Small intestine (tissue), 16 donors: ENCODE measurements around the gene SP7. TPM values are rescaled to one million over a fixed set of nuclear protein-coding genes. Genes with fewer than 3 reads are reported as not detected.

Source experiments
- DNase-seq, 2 donors: peaks; one replicate each; pipeline versions ENCODE4 v3.0.0 to v3.0.0-alpha.2; 2013
- FAIRE-seq: peaks from 2 replicates; lab custom pipeline; 2012; peaks lifted over from hg19 to GRCh38; lab: Jason Lieb, UNC
- H3K27ac ChIP-seq, 3 donors: one replicate each; pipeline ENCODE4 v1.5.1; 2013; ENCODE audit warnings: low read length in 2 of 3, mild to moderate bottlenecking in 2 of 3, control low read depth in 1 of 3, inconsistent platforms in 1 of 3, low read depth in 1 of 3, moderate library complexity in 1 of 3
- H3K27me3 ChIP-seq, 3 donors: one replicate each; pipeline ENCODE4 v1.6.1; 2013; ENCODE audit warnings: low read length in 3 of 3, inconsistent platforms in 1 of 3; ENCODE audit not compliant: control insufficient read depth in 3 of 3, insufficient read depth in 3 of 3
- H3K36me3 ChIP-seq, 3 donors: one replicate each; pipeline ENCODE4 v1.6.1; 2013; ENCODE audit warnings: low read length in 3 of 3, inconsistent platforms in 1 of 3, low read depth in 1 of 3, mild to moderate bottlenecking in 1 of 3, moderate library complexity in 1 of 3; ENCODE audit not compliant: control insufficient read depth in 3 of 3, insufficient read depth in 2 of 3
- H3K4me1 ChIP-seq, 3 donors: one replicate each; pipeline ENCODE4 v1.6.1; 2013; ENCODE audit warnings: low read length in 2 of 3, inconsistent platforms in 1 of 3, low read depth in 1 of 3, mild to moderate bottlenecking in 1 of 3, moderate library complexity in 1 of 3; ENCODE audit not compliant: control insufficient read depth in 3 of 3, insufficient read depth in 2 of 3
- H3K4me3 ChIP-seq, 3 donors: one replicate each; pipeline ENCODE4 v1.5.1; 2013; ENCODE audit warnings: low read length in 3 of 3, control low read depth in 1 of 3, inconsistent platforms in 1 of 3, low read depth in 1 of 3, mild to moderate bottlenecking in 1 of 3, moderate library complexity in 1 of 3
- H3K9me3 ChIP-seq, 2 donors: one replicate each; pipeline ENCODE4 v1.6.1; 2013; ENCODE audit warnings: low read depth in 1 of 2, low read length in 1 of 2; ENCODE audit not compliant: control insufficient read depth in 2 of 2, insufficient read depth in 1 of 2
- WGBS, 3 donors: extraction: QIAGEN DNeasy Blood & Tissue Kit; methylation state at CpG; one replicate each; pipeline ENCODE4 v1.1.7; 2013; 5-methylcytosine and 5-hydroxymethylcytosine counted together
- long read RNA-seq, 10 donors: transcript quantifications; one replicate each; lab custom pipeline, GENCODE V29; 2026
- polyA plus RNA-seq, 4 donors: library from polyadenylated mRNA; stranded (reverse) in 3 of 4; unstranded in 1 of 4; fragments of 200-250 nt in 3 of 4; fragments of 120-200 nt in 1 of 4; gene quantifications; one replicate each; pipeline versions ENCODE4 v1.2.1 to v1.2.3, GENCODE V29; 2013
- donor health status: healthy with polysubstance abuse.
- donor health status: control.
- donor health status: control.
- donor health status: Bipolar disorder and iron deficiency.
- donor health status: healthy.

Gene SP7
- polyA plus RNA-seq = under 1 TPM in 1 of 4 donors, not detected in 3; 0.01 TPM
- long read RNA-seq, donor 1, partial matches to known transcripts = 581 of 726 reads
- long read RNA-seq, donor 1, other reads (novel, unspliced or antisense) = 145 of 726 reads
- long read RNA-seq, donor 2 = 0 reads
- long read RNA-seq, donor 3 = 0 reads
- long read RNA-seq, donor 4 = 0 reads
- long read RNA-seq, donor 5 = 0 reads
- long read RNA-seq, donor 6 = 0 reads
- long read RNA-seq, donor 7 = 0 reads
- long read RNA-seq, donor 8 = 0 reads
- long read RNA-seq, donor 9 = 0 reads
- long read RNA-seq, donor 10, partial matches to known transcripts = 47 of 47 reads
- long read RNA-seq, donor 10, other reads (novel, unspliced or antisense) = 0 of 47 reads

DNA sequence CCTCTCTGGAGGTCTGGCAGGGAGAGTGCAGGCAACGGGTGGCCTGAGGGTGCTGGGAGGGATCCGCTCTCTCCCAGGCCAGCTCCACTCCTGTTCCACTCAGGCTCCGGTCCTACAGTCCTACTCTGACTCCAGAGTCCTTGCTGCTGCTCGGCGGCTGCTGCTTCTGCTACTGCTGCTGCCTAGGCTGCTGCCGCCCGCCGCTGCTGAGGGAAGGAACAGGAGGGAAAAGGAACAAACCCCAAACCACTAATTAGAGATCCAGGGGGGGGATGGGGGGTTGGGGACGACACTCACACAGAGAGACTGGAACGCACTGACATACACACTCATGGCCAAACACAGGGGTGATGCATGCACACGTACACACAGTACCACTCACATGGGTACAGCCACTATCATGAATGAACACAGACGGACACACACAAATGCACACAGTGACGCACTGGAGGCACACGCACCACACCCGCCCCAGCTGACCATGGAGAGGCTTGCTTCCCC is at the start of gene SP7:
Gene SP7 (minus strand): TSS at position 174 of the 501 bp plus-strand sequence. CDS start 708 bp downstream, outside the sequence.
- H3K4me1 ChIP-seq = no peaks in the 10 kb centered on the region
- no peak within 1 kb of the TSS for H3K4me3 ChIP-seq
- no peak within 1 kb of the TSS for H3K27ac ChIP-seq
- no peaks in the 10 kb centered on the region for H3K36me3 ChIP-seq
- FAIRE-seq (no peak), DNase-seq (no peak)
- no peaks in the 10 kb centered on the region for H3K9me3 ChIP-seq
- WGBS, 3 donors = 46 to 57% (median 47%) methylated on average over 13 to 15 of the region's 15 CpGs
- peaks cover 0 to 62% (median 13%) of the 10 kb centered on the region in 3 donors for H3K27me3 ChIP-seq

DNA sequence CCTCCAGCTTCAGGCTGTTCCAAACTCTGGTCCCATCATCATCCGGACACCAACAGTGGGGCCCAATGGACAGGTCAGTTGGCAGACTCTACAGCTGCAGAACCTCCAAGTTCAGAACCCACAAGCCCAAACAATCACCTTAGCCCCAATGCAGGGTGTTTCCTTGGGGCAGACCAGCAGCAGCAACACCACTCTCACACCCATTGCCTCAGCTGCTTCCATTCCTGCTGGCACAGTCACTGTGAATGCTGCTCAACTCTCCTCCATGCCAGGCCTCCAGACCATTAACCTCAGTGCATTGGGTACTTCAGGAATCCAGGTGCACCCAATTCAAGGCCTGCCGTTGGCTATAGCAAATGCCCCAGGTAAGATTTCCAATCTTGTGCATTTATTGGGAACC is 47.1 kb upstream of the SP7 start:
- no peak for FAIRE-seq
- H3K36me3 ChIP-seq = peaks cover 9 to 43% (median 12%) of the 10 kb centered on the region in 3 donors
- H3K27ac ChIP-seq = no peak overlapping the region

DNA sequence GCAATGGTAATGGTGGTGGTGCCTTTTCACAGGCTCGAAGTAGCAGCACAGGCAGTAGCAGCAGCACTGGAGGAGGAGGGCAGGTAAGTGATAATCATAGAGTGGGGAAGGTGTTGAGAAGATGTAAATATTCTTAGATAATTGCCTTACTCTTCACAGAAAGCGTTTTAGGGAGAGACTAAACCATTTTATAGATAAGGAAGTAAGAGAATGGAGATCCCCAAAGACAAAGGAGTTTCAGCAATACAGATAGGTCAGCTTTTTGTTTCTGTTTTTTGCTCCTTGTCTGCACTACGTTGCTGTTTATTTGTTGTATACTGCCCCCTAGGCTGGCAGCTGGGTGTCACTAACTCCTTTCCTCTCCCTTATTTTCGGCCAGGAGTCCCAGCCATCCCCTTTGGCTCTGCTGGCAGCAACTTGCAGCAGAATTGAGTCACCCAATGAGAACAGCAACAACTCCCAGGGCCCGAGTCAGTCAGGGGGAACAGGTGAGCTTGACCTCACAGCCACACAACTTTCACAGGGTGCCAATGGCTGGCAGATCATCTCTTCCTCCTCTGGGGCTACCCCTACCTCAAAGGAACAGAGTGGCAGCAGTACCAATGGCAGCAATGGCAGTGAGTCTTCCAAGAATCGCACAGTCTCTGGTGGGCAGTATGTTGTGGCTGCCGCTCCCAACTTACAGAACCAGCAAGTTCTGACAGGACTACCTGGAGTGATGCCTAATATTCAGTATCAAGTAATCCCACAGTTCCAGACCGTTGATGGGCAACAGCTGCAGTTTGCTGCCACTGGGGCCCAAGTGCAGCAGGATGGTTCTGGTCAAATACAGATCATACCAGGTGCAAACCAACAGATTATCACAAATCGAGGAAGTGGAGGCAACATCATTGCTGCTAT is 45.8 kb upstream of the SP7 start:
- Histone ChIP-seq H3K4me3 (peak overlapping the region in 2 of 3 donors; percentile 50 to 55), H3K27ac (peak overlapping the region; percentile 76 to 90 (median 85)), H3K27me3 (no peaks in the 10 kb centered on the region), H3K4me1 (peaks cover 2 to 38% (median 22%) of the 10 kb centered on the region in 3 donors), H3K36me3 (peaks cover 9 to 37% (median 12%) of the 10 kb centered on the region in 3 donors), H3K9me3 (no peaks in the 10 kb centered on the region)
- WGBS, 3 donors = 28 to 41% (median 31%) methylated on average over 9 of the region's 9 CpGs
- DNase-seq (peak; percentile 59 to 66), FAIRE-seq (no peak)

More for the DNA sequence above, 47.1 kb upstream of the SP7 start:
- H3K27me3 ChIP-seq = no peaks in the 10 kb centered on the region
- no peak for DNase-seq
- H3K9me3 ChIP-seq = no peaks in the 10 kb centered on the region
- 43 to 62% (median 62%) methylated on average over 2 of the region's 2 CpGs for WGBS, 3 donors
- H3K4me1 ChIP-seq = peaks cover 4 to 34% (median 25%) of the 10 kb centered on the region in 3 donors
- peak overlapping the region in 2 of 3 donors; percentile 27 to 53 for H3K4me3 ChIP-seq

DNA sequence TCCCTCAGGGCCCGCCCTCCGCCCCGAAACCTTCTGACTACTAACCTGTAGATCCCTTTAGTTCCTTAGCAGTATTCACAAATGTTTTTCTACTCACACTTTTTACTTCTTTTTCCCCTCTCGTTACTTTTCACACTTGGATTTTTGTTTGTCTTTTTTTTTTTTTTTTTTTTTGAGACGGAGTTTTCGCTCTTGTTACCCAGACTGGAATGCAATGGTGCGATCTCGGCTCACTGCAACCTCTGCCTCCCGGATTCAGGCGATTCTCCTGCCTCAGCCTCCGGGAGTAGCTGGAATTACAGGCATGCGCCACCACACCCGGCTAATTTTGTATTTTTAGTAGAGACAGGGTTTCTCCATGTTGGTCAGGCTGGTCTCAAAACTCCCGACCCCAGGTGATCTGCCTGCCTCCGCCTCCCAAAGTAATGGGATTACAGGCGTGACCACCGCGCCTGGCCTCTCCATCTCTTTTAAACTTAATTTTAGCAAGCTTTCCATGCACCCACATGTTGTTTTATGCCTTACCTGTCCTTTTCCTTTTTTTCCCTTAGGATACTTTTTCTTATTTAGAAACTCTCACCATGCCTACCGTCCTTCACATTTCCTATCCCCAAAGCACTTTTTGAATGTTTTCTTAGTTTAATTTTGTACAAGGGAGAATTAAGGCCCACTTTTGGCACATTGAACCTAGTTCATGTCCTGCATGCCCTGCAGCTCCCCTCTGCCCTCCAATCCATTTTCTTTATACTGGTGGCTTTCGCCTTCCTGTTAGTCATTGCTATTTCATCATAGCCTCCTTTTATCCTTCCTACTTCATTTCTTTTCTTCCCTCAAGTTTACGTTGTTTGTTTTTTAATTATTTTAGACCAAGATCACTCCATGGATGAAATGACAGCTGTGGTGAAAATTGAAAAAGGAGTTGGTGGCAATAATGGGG is 44.9 kb upstream of the SP7 start:
- 4 to 9% (median 8%) methylated on average over 19 to 21 of the region's 21 CpGs for WGBS, 3 donors
- Histone ChIP-seq H3K9me3 (no peaks in the 10 kb centered on the region), H3K27me3 (no peaks in the 10 kb centered on the region), H3K27ac (peak overlapping the region; percentile 76 to 90 (median 85)), H3K36me3 (peaks cover 9 to 32% (median 11%) of the 10 kb centered on the region in 3 donors), H3K4me3 (peak overlapping the region in 2 of 3 donors; percentile 50 to 55), H3K4me1 (peaks cover 2 to 37% (median 22%) of the 10 kb centered on the region in 3 donors)
- FAIRE-seq (no peak), DNase-seq (peak; percentile 32 to 38)

DNA sequence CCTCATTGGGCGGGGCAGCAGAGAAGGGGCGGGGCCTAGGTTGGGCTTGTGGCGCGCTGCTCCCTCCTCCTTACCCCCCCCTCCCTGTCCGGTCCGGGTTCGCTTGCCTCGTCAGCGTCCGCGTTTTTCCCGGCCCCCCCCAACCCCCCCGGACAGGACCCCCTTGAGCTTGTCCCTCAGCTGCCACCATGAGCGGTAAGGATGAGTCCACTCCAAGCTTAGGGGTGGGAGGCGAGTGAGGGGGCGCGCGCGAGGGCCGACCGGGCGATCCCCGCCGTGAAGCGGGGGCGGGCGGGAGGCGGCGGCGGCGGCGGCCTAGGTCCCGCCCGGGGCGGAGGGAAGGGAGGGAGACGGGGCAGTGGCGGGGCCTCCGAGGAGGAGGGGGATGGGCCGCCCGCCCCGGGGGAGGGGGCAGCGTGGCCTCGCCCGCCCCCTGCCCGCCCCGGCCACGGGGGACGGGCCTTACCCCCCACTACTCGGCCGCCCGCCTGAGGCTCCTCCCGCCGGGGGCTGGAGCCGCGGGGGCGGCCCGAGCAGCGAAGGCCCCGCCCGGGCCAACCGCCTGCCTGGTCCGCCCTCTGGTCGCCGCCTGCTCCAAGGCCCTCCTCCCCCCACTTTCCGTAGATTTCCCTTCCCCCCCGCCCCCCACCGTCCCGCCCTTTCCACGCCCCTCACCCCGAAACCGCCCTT is 44.1 kb upstream of the SP7 start, which contains the start of gene SP1:
Gene SP1 (plus strand): TSS at position 73 of the 690 bp plus-strand sequence. CDS start 116 bp downstream, at position 189.
- Histone ChIP-seq H3K27ac (peak within 1 kb of the TSS; percentile 94 to 97 (median 95)), H3K27me3 (no peaks in the 10 kb centered on the region), H3K9me3 (no peaks in the 10 kb centered on the region), H3K4me1 (peaks cover 2 to 34% (median 22%) of the 10 kb centered on the region in 3 donors), H3K4me3 (peak within 1 kb of the TSS; percentile 57 to 85 (median 76)), H3K36me3 (peaks cover 9 to 31% (median 11%) of the 10 kb centered on the region in 3 donors)
- FAIRE-seq = no peak
- 0 to 1% (median 1%) methylated on average over 24 to 66 of the region's 71 CpGs for WGBS, 3 donors
- peak; percentile 94 to 96 for DNase-seq

DNA sequence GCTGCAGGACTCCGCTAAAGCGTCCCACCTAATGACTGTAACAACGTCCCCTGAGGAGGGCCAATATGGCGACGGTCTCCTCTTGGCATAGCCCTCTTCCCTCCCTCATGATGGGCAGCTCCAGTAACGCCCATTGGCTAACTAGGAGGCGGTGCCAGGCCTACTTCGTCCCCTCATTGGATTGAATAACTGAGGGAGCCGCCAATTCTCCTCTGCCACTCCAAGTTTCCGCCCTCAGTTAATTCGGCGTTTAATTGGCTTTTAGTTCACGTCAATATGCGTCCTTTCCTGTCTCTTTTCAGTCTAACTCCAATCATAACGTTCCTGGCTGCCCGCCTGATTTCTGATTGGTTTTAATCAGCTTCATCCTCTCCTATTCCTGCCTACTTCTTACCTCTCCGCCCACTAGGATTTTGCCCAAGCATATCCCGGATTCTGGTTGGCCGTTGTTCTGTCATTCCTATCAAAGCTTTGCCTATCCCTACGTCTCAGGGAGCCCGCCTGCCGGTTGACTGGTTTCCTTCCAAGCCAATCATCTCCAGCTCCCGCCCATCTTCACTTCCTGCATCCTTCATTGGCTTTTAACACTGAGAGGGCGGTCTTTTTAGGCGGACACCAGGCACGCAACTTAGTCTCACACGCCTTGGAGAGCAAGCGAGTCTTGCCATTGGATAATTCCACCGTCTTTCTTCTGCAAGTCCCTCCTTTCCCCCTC is 43.4 kb upstream of the SP7 start:
- FAIRE-seq (peak; percentile 92), DNase-seq (peak; percentile 99 to 100)
- H3K4me1 ChIP-seq = peaks cover 2 to 34% (median 20%) of the 10 kb centered on the region in 3 donors
- peaks cover 9 to 24% (median 11%) of the 10 kb centered on the region in 3 donors for H3K36me3 ChIP-seq
- H3K4me3 ChIP-seq = peak overlapping the region; percentile 22 to 85 (median 57)
- 0% methylated on average over 29 of the region's 29 CpGs for WGBS, 3 donors
- H3K9me3 ChIP-seq = no peaks in the 10 kb centered on the region
- H3K27ac ChIP-seq = peak overlapping the region; percentile 86 to 97 (median 94)
- no peaks in the 10 kb centered on the region for H3K27me3 ChIP-seq
